OCI-LY7 (cell line): ENCODE data around the gene RPL13. TPM values are rescaled to one million over a fixed set of nuclear protein-coding genes. Genes with fewer than 3 reads are reported as not detected.

Experiments
- BruUV-seq: library from RNA; stranded (reverse); fragments of 400-500 nt; replicated peaks from 2 replicates; lab custom pipeline; 2021; lab: Mats Ljungman, UMichigan
- CTCF ChIA-PET: fragments of 300-600 bp; sonication (Branson Sonifier 250); formaldehyde crosslinking; loops from one replicate; lab custom pipeline; 2022; ENCODE audit warnings: antibody characterized with exemption; ENCODE audit not compliant: unreplicated experiment; lab: Charles Lee
- POLR2A ChIA-PET: fragments of 300-600 bp; sonication (Branson Sonifier 250); formaldehyde crosslinking; loops from one replicate; lab custom pipeline; 2022; ENCODE audit warnings: antibody characterized with exemption; lab: Charles Lee
- DNase-seq: peaks from one replicate; pipeline ENCODE4 v3.0.0-alpha.2; 2015; ENCODE audit warnings: low spot score
- H2AFZ ChIP-seq: fragments of 200-600 bp; sonication (generic), shearing (Covaris generic); 2 replicates; pipeline ENCODE4 v1.6.1; 2014; ENCODE audit warnings: mild to moderate bottlenecking, antibody characterized with exemption, low read length, moderate library complexity
- H3K27ac ChIP-seq: fragments of 200-600 bp; sonication (generic); 2 replicates; pipeline ENCODE4 v1.5.1; 2014; ENCODE audit warnings: mixed run types, low read depth, mild to moderate bottlenecking, moderate library complexity, low read length, inconsistent platforms; ENCODE audit not compliant: poor library complexity, severe bottlenecking
- H3K36me3 ChIP-seq: fragments of 200-600 bp; sonication (generic); 2 replicates; pipeline ENCODE4 v1.6.1; 2014; ENCODE audit warnings: mild to moderate bottlenecking, antibody characterized with exemption, low read length, moderate library complexity, mixed read lengths; ENCODE audit not compliant: insufficient read depth
- H3K4me1 ChIP-seq: fragments of 200-600 bp; sonication (generic); 2 replicates; pipeline ENCODE4 v1.5.1; 2014; ENCODE audit warnings: mild to moderate bottlenecking, low read length; ENCODE audit not compliant: insufficient read depth, poor library complexity, severe bottlenecking
- H3K4me2 ChIP-seq: fragments of 200-600 bp; sonication (generic); 2 replicates; pipeline ENCODE4 v1.6.1; 2014; ENCODE audit warnings: mild to moderate bottlenecking, low read length
- H3K4me3 ChIP-seq: fragments of 200-600 bp; sonication (generic); 2 replicates; pipeline ENCODE4 v1.5.1; 2014; ENCODE audit warnings: mild to moderate bottlenecking, low read depth, low read length; ENCODE audit not compliant: poor library complexity, severe bottlenecking
- H3K79me2 ChIP-seq: fragments of 200-600 bp; sonication (generic); 2 replicates; pipeline ENCODE4 v1.6.1; 2016; ENCODE audit warnings: low read depth, mild to moderate bottlenecking, low read length, moderate library complexity, mixed read lengths; ENCODE audit not compliant: insufficient read depth
- H3K9me2 ChIP-seq: fragments of 200-600 bp; sonication (generic); 2 replicates; pipeline ENCODE4 v1.6.1; 2016; ENCODE audit warnings: mild to moderate bottlenecking, low read length, mixed read lengths; ENCODE audit not compliant: insufficient read depth
- H3K9me3 ChIP-seq: fragments of 200-600 bp; sonication (generic); 2 replicates; pipeline ENCODE4 v1.6.1; 2014; ENCODE audit warnings: mild to moderate bottlenecking, mixed run types, low read length, mixed read lengths
- H4K20me1 ChIP-seq: fragments of 200-600 bp; sonication (generic); 2 replicates; pipeline ENCODE4 v1.6.1; 2014; ENCODE audit warnings: mild to moderate bottlenecking, antibody characterized with exemption, low read length, moderate library complexity, mixed read lengths; ENCODE audit not compliant: insufficient read depth
- CTCF ChIP-seq: fragments of 200-600 bp; sonication (generic); conservative IDR thresholded peaks from 2 replicates; pipeline ENCODE4 v1.5.1; 2014; ENCODE audit warnings: mild to moderate bottlenecking, antibody characterized with exemption, low read length, moderate library complexity, mixed read lengths
- EZH2phosphoT487 ChIP-seq: fragments of 200-600 bp; sonication (generic); IDR thresholded peaks from 2 replicates; pipeline ENCODE4 v1.6.1; 2018; ENCODE audit warnings: low read depth, borderline replicate concordance, mild to moderate bottlenecking, mixed run types, antibody characterized with exemption, low read length, moderate library complexity, mixed read lengths
- intact Hi-C: fragments of 100-400 bp; cut with micrococcal nuclease; formaldehyde crosslinking; loops from one replicate; pipeline ENCODE4 v1.10.0; 2022; ENCODE audit not compliant: unreplicated experiment
- total RNA-seq, 2 experiments: library from RNA; depleted of rRNA in 1 of 2; stranded (reverse); fragments of >200 nt in 1 of 2; shearing (Covaris generic) in 1 of 2; gene quantifications; 2 replicates each; pipeline ENCODE4 v1.2.3, GENCODE V29; 2014 to 2022

The RPL13 gene
- total RNA-seq, 2 experiments from 2014 or later: 2,928 to 9,791 TPM

- ChIA-PET POLR2A (no interaction called here), CTCF (no interaction called here)
- Histone ChIP-seq H3K9me2 (no peaks in the 10 kb centered on the region), H4K20me1 (no peaks in the 10 kb centered on the region), H3K9me3 (no peaks in the 10 kb centered on the region), H3K4me2 (no peak overlapping the region), H3K4me3 (no peak overlapping the region), H2AFZ (no peak overlapping the region), H3K79me2 (no peaks in the 10 kb centered on the region), H3K36me3 (peaks cover 88% of the 10 kb centered on the region), H3K27ac (no peak overlapping the region), H3K4me1 (peaks cover 14% of the 10 kb centered on the region)
- intact Hi-C loops: no loop called here
- no peak for TF ChIP-seq EZH2phosphoT487
- no peak for TF ChIP-seq CTCF
- no TSS peak for BruUV-seq
- DNase-seq: no peak
Measured at GRCh38 chr16:89522287-89522686, 38.2 kb upstream of the RPL13 start.

- intact Hi-C loops: no loop called here
Measured at GRCh38 chr16:89523680-89524344, 36.7 kb upstream of the RPL13 start.

More at GRCh38 chr16:89523680-89524344, 36.7 kb upstream of the RPL13 start:
- ChIA-PET POLR2A (no interaction called here), CTCF (no interaction called here)
- H4K20me1 ChIP-seq: no peaks in the 10 kb centered on the region
- peaks cover 14% of the 10 kb centered on the region for H3K4me1 ChIP-seq
- H3K9me3 ChIP-seq: no peaks in the 10 kb centered on the region
- no peak for DNase-seq
- H3K79me2 ChIP-seq: no peaks in the 10 kb centered on the region
- H3K4me3 ChIP-seq: no peak overlapping the region
- H2AFZ ChIP-seq: no peak overlapping the region
- H3K36me3 ChIP-seq: peaks cover 88% of the 10 kb centered on the region
- no peaks in the 10 kb centered on the region for H3K9me2 ChIP-seq
- BruUV-seq: no TSS peak
- TF ChIP-seq EZH2phosphoT487 (no peak), CTCF (no peak)
- no peak overlapping the region for H3K27ac ChIP-seq
- no peak overlapping the region for H3K4me2 ChIP-seq
